Thyroid gland (tissue), 4 donors: Measurements from ENCODE around the gene MLLT6.

Experiments used
- CTCF ChIP-seq, 6 experiments: fragments of 200-600 bp in 3 of 6; fragments of 450-650 bp in 3 of 6; sonication (generic) in 3 of 6; IDR thresholded peaks; one replicate each; pipeline ENCODE4 v1.5.1; 2016 to 2019; ENCODE audit warnings: antibody characterized with exemption in 6 of 6, mild to moderate bottlenecking in 2 of 6, inconsistent platforms in 1 of 6, moderate library complexity in 1 of 6
- POLR2A ChIP-seq, 2 donors: fragments of 450-650 bp; IDR thresholded peaks; one replicate each; pipeline ENCODE4 v1.6.1; 2017; ENCODE audit warnings: antibody characterized with exemption in 2 of 2, mild to moderate bottlenecking in 2 of 2, moderate library complexity in 1 of 2

DNA sequence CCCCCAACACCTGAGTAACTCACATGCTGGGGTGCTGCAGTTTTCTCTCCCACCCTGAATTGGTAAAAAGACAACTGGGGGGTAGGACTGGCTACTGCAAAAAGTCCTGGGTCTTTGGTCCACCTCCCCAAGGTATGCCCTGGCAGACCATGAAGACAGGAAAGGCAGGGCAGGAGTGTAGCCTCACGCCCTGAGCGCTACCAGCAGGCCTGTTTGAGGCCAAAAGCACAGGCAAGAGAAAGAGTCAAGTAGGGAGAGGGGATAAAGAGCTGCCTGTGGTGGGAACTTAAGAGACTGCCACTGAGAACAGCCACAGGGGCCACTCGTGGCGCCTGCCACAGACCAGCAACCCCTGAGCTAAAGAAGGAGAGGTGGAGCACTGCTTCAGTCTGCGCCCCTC is 61.3 kb downstream of the MLLT6 start:
- TF ChIP-seq CTCF (IDR thresholded peaks at IDR 0.05) (no peak), POLR2A (IDR thresholded peaks at IDR 0.05) (no peak)
